Activated T-cell treated with anti-CD3 and anti-CD28 coated beads, Interleukin-2, amount 50 U/mL, for 24 hours (primary cell): ENCODE results near the gene IQCK.
A peak's percentile ranks its signal among the peaks of the same experiment; 100 is the strongest.

Experiments
- DNase-seq: peaks from one replicate; pipeline ENCODE4 v3.0.0-alpha.2; 2020
- H3K27ac Mint-ChIP-seq: 2 replicates; pipeline ENCODE4 v1.8.0; 2020; ENCODE audit warnings: mild to moderate bottlenecking, mixed read lengths
- H3K27me3 Mint-ChIP-seq: 2 replicates; pipeline ENCODE4 v1.8.0; 2020; ENCODE audit warnings: mixed read lengths
- H3K36me3 Mint-ChIP-seq: 2 replicates; pipeline ENCODE4 v1.8.0; 2020; ENCODE audit warnings: low read depth, mixed read lengths
- H3K4me1 Mint-ChIP-seq: 2 replicates; pipeline ENCODE4 v1.8.0; 2020; ENCODE audit warnings: low read depth, mixed read lengths
- H3K4me3 Mint-ChIP-seq: 2 replicates; pipeline ENCODE4 v1.8.0; 2020; ENCODE audit warnings: mild to moderate bottlenecking, moderate library complexity, mixed read lengths
- H3K9me3 Mint-ChIP-seq: 2 replicates; pipeline ENCODE4 v1.8.0; 2020; ENCODE audit warnings: mixed read lengths

Gene IQCK

DNA sequence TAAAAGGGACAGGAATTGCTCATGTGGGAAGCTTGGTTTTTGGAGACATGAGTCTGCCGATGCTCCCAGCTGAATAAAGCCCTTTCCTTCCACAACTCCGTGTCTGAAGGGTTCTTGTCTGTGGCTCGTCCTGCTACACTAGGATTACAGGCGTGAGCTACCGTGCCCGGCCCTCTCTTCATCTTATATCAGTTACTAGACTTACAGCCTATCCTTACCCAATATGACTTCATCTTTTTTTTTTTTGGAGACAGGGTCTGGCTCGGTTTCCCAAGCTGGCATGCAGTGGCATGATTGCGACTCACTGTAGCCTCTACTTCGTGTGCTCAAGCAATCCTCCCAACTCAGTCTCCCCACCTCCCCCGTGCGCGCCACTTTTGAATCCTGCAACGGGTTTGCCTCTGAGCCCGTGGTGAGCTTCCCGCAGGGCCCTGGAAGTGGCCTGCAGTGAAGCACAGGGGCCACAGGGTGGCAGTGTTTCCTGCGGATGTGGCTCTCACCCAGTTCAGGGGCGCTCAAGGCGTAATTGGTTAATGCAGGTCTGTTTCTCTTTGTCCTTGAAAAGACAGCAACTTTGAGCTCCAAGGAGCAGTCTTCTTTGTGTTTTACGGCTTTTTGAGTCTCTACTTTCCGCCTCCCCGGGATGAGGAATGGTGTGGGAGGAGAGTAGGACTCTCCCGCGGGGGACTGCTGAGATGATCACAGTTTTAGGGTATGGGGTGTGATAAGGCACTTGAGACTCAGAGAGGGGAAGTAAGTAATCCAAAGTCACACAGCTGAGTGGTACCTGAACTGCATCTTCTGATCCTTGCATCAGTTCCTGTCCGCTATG is 189.3 kb downstream of the IQCK start:
- Mint-ChIP-seq H3K4me1 (peaks cover 9% of the 10 kb centered on the region), H3K36me3 (no peaks in the 10 kb centered on the region), H3K27me3 (peaks cover 21% of the 10 kb centered on the region), H3K4me3 (peak overlapping the region; percentile 45), H3K27ac (no peak overlapping the region), H3K9me3 (no peaks in the 10 kb centered on the region)
- DNase-seq, result peak; percentile 82
